Adrenal gland (tissue), 12 donors: Measurements from ENCODE around the gene RPL15. TPM values are rescaled to one million over a fixed set of nuclear protein-coding genes. Genes with fewer than 3 reads are reported as not detected.
"Not testable (repeated sequence)": the region's sequence is repeated elsewhere in the genome, so short reads cannot be mapped to it uniquely, and the experiment has no call there.

ENCODE experiments used
- DNase-seq, 7 donors: peaks; one replicate each; pipeline ENCODE4 v3.0.0-alpha.2; 2019 to 2020
- H3K27ac ChIP-seq, 5 donors: fragments of 200-600 bp; sonication (generic) in 4 of 5; 1 replicate in 3 of 5; 2 replicates in 2 of 5; pipeline versions ENCODE4 v1.5.1 to v1.8.0; 2016 to 2020; ENCODE audit warnings: mild to moderate bottlenecking in 1 of 5
- H3K27me3 ChIP-seq: fragments of 200-600 bp; 2 replicates; pipeline ENCODE4 v1.8.0; 2021
- H3K36me3 ChIP-seq, 2 donors: fragments of 200-600 bp; replicated peaks in 1 of 2; 1 replicate in 1 of 2; 2 replicates in 1 of 2; pipeline versions ENCODE4 v1.5.1 to v1.8.0; 2018 to 2022
- H3K4me1 ChIP-seq, 2 donors: fragments of 200-600 bp; replicated peaks in 1 of 2; 1 replicate in 1 of 2; 2 replicates in 1 of 2; pipeline versions ENCODE4 v1.5.1 to v1.8.0; 2018 to 2021
- H3K4me3 ChIP-seq, 4 donors: fragments of 200-600 bp; sonication (generic) in 3 of 4; one replicate each; pipeline ENCODE4 v1.5.1; 2016 to 2018
- H3K9me3 ChIP-seq, 3 donors: fragments of 200-600 bp; sonication (generic) in 1 of 3; replicated peaks in 1 of 3; 1 replicate in 2 of 3; 2 replicates in 1 of 3; pipeline versions ENCODE4 v1.5.1 to v1.8.0; 2016 to 2021
- CTCF ChIP-seq, 6 experiments: fragments of 450-650 bp in 4 of 6; fragments of 200-600 bp in 2 of 6; sonication (generic) in 1 of 6; IDR thresholded peaks; 1 replicate in 5 of 6; 2 replicates in 1 of 6; pipeline versions ENCODE4 v1.5.1 to v1.8.0; 2016 to 2021; ENCODE audit warnings: antibody characterized with exemption in 6 of 6, mild to moderate bottlenecking in 2 of 6, moderate library complexity in 1 of 6
- POLR2A ChIP-seq, 2 donors: fragments of 450-650 bp; IDR thresholded peaks; one replicate each; pipeline ENCODE4 v1.6.1; 2017; ENCODE audit warnings: antibody characterized with exemption in 2 of 2, mild to moderate bottlenecking in 2 of 2, moderate library complexity in 1 of 2
- WGBS, 4 donors: extraction: QIAGEN DNeasy Blood & Tissue Kit in 2 of 4; methylation state at CpG; one replicate each; pipeline versions ENCODE4 v1.1.5 to v1.1.7; 2013 to 2017; 5-methylcytosine and 5-hydroxymethylcytosine counted together
- intact Hi-C, 2 donors: fragments of 100-400 bp; cut with DNase I; formaldehyde crosslinking; loops; one replicate each; pipeline versions ENCODE4 v1.14.1 to v1.15.0; 2022 to 2023
- polyA plus RNA-seq, 3 donors: library from polyadenylated mRNA; stranded (reverse); fragments of 200-250 nt in 2 of 3; fragments of 350-450 nt in 1 of 3; fragmentation: Illumina TruSeq in 1 of 3; extraction: RNeasy Lipid Tissue Mini Kit (QIAGEN cat#74804) in 1 of 3; gene quantifications; one replicate each; pipeline ENCODE4 v1.2.3, GENCODE V29; 2013 to 2014
- total RNA-seq, 9 donors: library from RNA; depleted of rRNA in 4 of 9; stranded (reverse); fragments of >200 nt in 4 of 9; fragments of 120-200 nt in 1 of 9; fragmentation: NEBNext Ultra II Directional in 1 of 9; extraction: Animal tissue kit (Norgen Biotek cat#: 25700) in 1 of 9; gene quantifications; one replicate each; pipeline versions ENCODE4 v1.1.0 to v1.2.4, GENCODE V29; 2013 to 2023
- donor health status: healthy with polysubstance abuse.
- donor health status: Bipolar disorder and iron deficiency.
- donor health status: DM: yes; HTN: yes; CAD: no.
- donor health status: DM: no; HTN: no; CAD: no.
- donor health status: DM: no; HTN: no; CAD: no.
- donor health status: DM: yes; HTN: yes; CAD: no.

The RPL15 gene
- total and polyA plus RNA-seq, 12 donors, result 760 to 3,034 (median 1,758) TPM

- intact Hi-C loops, result no loop called here
- H3K4me1 ChIP-seq, result peaks cover 8 to 33% of the 10 kb centered on the region in 2 donors
- no peaks in the 10 kb centered on the region for H3K9me3 ChIP-seq
- H3K4me3 ChIP-seq, result no peak overlapping the region
- H3K36me3 ChIP-seq, result peaks cover 0 to 2% of the 10 kb centered on the region in 2 donors
- 25 to 46% (median 33%) methylated on average over 1 of the region's 1 CpG for WGBS, 4 donors
- H3K27ac ChIP-seq, result no peak overlapping the region
- H3K27me3 ChIP-seq, result no peaks in the 10 kb centered on the region
- no peak for TF ChIP-seq POLR2A (IDR thresholded peaks at IDR 0.05)
- no peak for TF ChIP-seq CTCF (IDR thresholded peaks at IDR 0.05)
- no peak for DNase-seq
These were observed 3.8 kb upstream of the RPL15 start for GRCh38 chr3:23913182-23913581.

DNA sequence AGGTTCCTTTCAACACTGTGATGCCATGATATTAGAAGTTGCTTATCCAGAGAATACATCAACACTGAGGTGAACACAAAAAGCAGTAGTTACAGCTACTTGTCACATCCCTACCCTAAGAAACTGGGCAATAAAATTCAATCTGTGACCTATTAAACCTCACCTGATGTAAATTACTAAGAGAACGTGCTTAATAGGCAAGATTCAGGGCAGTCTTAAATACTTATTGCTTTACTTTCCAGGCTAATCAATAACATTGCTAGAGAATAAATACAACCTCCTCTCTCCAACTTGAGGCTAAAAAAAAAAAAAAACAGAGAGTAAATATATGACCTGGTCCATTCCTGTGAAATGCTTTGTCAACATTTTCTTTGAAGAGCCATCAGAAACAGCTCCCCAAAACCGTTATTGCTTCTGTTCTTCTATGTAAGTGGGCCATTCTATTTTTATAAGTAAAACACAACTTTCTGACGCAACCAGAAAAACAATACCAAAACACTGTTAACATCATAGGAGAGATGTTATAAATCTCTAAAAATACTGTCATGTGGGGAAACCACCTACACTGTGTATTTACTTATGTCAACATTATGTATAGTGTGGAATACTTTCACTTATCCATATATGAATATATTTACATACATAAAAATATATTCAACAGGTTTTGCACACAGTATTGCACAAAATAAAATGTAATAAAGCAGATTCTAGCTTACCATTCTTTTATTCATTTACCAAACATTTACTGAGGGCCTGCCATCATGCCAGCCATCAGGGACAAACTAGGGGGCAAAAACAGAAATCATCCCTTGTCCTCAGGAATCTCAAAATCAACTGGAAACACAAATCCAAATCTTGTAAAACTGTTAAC, 2.8 kb upstream of the RPL15 start:
- Histone ChIP-seq H3K27me3 (no peaks in the 10 kb centered on the region), H3K4me1 (peaks cover 16 to 42% of the 10 kb centered on the region in 2 donors), H3K36me3 (peaks cover 0 to 11% of the 10 kb centered on the region in 2 donors), H3K4me3 (no peak overlapping the region), H3K9me3 (no peaks in the 10 kb centered on the region), H3K27ac (no peak overlapping the region)
- TF ChIP-seq CTCF (IDR thresholded peaks at IDR 0.05) (no peak), POLR2A (IDR thresholded peaks at IDR 0.05) (no peak)
- WGBS, 4 donors, result 78 to 87% (median 83%) methylated on average over 3 of the region's 3 CpGs
- intact Hi-C loops, result no loop called here
- DNase-seq, result no peak

GRCh38 chr3:23915537-23916108, 1.3 kb upstream of the RPL15 start:
- intact Hi-C loops, result no loop called here
- WGBS, 4 donors, result 62 to 68% (median 65%) methylated on average over 7 of the region's 7 CpGs
- no peaks in the 10 kb centered on the region for H3K27me3 ChIP-seq
- no peak for DNase-seq
- no peak for TF ChIP-seq POLR2A (IDR thresholded peaks at IDR 0.05)
- TF ChIP-seq CTCF (IDR thresholded peaks at IDR 0.05), result no peak
- peak overlapping the region in 1 of 5 donors; percentile 97 for H3K27ac ChIP-seq
- no peaks in the 10 kb centered on the region for H3K9me3 ChIP-seq
- peak overlapping the region in 1 of 4 donors; percentile 90 for H3K4me3 ChIP-seq
- H3K4me1 ChIP-seq, result peaks cover 16 to 56% of the 10 kb centered on the region in 2 donors
- H3K36me3 ChIP-seq, result peaks cover 0 to 25% of the 10 kb centered on the region in 2 donors

GRCh38 chr3:23916152-23916885, 613 bp upstream of the RPL15 start:
- no peaks in the 10 kb centered on the region for H3K9me3 ChIP-seq
- H3K27me3 ChIP-seq, result no peaks in the 10 kb centered on the region
- TF ChIP-seq POLR2A (IDR thresholded peaks at IDR 0.05), result no peak
- TF ChIP-seq CTCF (IDR thresholded peaks at IDR 0.05), result no peak
- intact Hi-C loops, result no loop called here
- peaks cover 0 to 25% of the 10 kb centered on the region in 2 donors for H3K36me3 ChIP-seq
- 2 to 10% (median 3%) methylated on average over 12 to 48 of the region's 48 CpGs for WGBS, 4 donors
- H3K27ac ChIP-seq, result peak overlapping the region; percentile 71 to 99 (median 94)
- DNase-seq, result no peak
- peaks cover 16 to 56% of the 10 kb centered on the region in 2 donors for H3K4me1 ChIP-seq
- H3K4me3 ChIP-seq, result peak overlapping the region in 3 of 4 donors; percentile 10 to 90 (median 65)

DNA sequence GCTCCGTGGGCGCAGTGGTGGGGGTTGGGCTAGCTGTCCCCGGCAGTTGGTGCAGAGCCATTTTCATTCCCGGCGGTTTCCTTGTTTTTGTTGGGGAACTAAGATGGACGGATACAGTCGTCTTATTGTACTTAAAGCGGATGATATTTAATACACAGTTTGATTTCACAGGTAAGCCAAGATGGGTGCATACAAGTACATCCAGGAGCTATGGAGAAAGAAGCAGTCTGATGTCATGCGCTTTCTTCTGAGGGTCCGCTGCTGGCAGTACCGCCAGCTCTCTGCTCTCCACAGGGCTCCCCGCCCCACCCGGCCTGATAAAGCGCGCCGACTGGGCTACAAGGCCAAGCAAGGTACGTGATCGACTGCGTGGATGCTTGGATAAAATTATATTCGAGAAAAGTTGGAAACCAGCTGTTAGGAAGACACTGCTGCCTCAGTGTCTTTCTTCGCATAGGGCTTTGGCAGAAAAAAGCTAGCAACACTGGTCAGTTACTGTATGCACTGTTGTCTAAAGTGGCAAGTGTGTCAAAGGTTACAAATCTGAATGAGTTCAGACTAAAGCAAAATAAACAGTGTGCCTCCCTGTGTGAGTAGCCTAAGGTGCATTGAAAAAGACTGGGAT, 859 bp downstream of the RPL15 start:
- H3K4me3 ChIP-seq, result peak overlapping the region; percentile 13 to 90 (median 70)
- 0 to 3% (median 1%) methylated on average over 18 to 21 of the region's 21 CpGs for WGBS, 4 donors
- peak overlapping the region in 4 of 5 donors; percentile 76 to 99 (median 96) for H3K27ac ChIP-seq
- H3K27me3 ChIP-seq, H3K9me3 ChIP-seq, intact Hi-C loops: not testable (repeated sequence)
- peaks cover 16 to 55% of the 10 kb centered on the region in 2 donors for H3K4me1 ChIP-seq
- peaks cover 0 to 30% of the 10 kb centered on the region in 2 donors for H3K36me3 ChIP-seq
- peak in 5 of 7 donors; percentile 71 to 79 (median 75) for DNase-seq

- DNase-seq, intact Hi-C loops, H3K9me3 ChIP-seq, H3K27me3 ChIP-seq: not testable (repeated sequence)
- H3K4me3 ChIP-seq, result peak overlapping the region in 2 of 4 donors; percentile 65 to 90
- peaks cover 0 to 30% of the 10 kb centered on the region in 2 donors for H3K36me3 ChIP-seq
- 18 to 30% (median 23%) methylated on average over 12 of the region's 12 CpGs for WGBS, 4 donors
- peak overlapping the region in 3 of 5 donors; percentile 94 to 99 (median 97) for H3K27ac ChIP-seq
- peaks cover 16 to 50% of the 10 kb centered on the region in 2 donors for H3K4me1 ChIP-seq
These were observed 1.4 kb downstream of the RPL15 start for GRCh38 chr3:23918331-23918730.
